ENCODE results near the gene BOC. TPM values are rescaled to one million over a fixed set of nuclear protein-coding genes. Genes with fewer than 3 reads are reported as not detected.

BOC gene
- total RNA-seq, 4 donors from 2014 or later = 3.7 to 7.4 (median 4.6) TPM

- H3K27ac ChIP-seq = no peak overlapping the region
- no peak for ATAC-seq
- in situ Hi-C loops (cut with MboI; ENCODE audit: low sequenced_read_pairs in 4 of 4) = no loop called here
Measured at GRCh38 chr3:113233497-113233896, 22.1 kb downstream of the BOC start.

GRCh38 chr3:113234028-113234427 is 22.7 kb downstream of the BOC start:
- ATAC-seq = no peak
- H3K9me3 ChIP-seq = no peaks in the 10 kb centered on the region
- H3K27ac ChIP-seq = peak overlapping the region in 1 of 4 donors; percentile 37
- H3K27me3 ChIP-seq = no peaks in the 10 kb centered on the region
- H3K4me3 ChIP-seq = no peak overlapping the region
- no peak for DNase-seq
- H3K36me3 ChIP-seq = no peaks in the 10 kb centered on the region
- intact Hi-C loops (cut with DNase I; ENCODE audit: low total_unique reads) (no loop called here), in situ Hi-C loops (cut with MboI; ENCODE audit: low sequenced_read_pairs in 4 of 4) (no loop called here)
- TF ChIP-seq POLR2A (IDR thresholded peaks at IDR 0.05) (no peak), CTCF (IDR thresholded peaks at IDR 0.05 in 4 of 5, conservative IDR thresholded peaks at IDR 0.05 in 1 of 5) (no peak)
- peaks cover 0 to 3% of the 10 kb centered on the region in 2 donors for H3K4me1 ChIP-seq

More at GRCh38 chr3:113233497-113233896, 22.1 kb downstream of the BOC start:
- intact Hi-C loops (cut with DNase I; ENCODE audit: low total_unique reads) = no loop called here
- H3K4me1 ChIP-seq = peaks cover 0 to 3% of the 10 kb centered on the region in 2 donors
- no peaks in the 10 kb centered on the region for H3K9me3 ChIP-seq
- TF ChIP-seq POLR2A (IDR thresholded peaks at IDR 0.05) (no peak), CTCF (IDR thresholded peaks at IDR 0.05 in 4 of 5, conservative IDR thresholded peaks at IDR 0.05 in 1 of 5) (no peak)
- H3K4me3 ChIP-seq = no peak overlapping the region
- no peaks in the 10 kb centered on the region for H3K27me3 ChIP-seq
- no peak for DNase-seq
- no peaks in the 10 kb centered on the region for H3K36me3 ChIP-seq

- no peak for TF ChIP-seq CTCF (IDR thresholded peaks at IDR 0.05 in 4 of 5, conservative IDR thresholded peaks at IDR 0.05 in 1 of 5)
- no peak for TF ChIP-seq POLR2A (IDR thresholded peaks at IDR 0.05)
- Histone ChIP-seq H3K4me1 (peaks cover 0 to 3% of the 10 kb centered on the region in 2 donors), H3K27me3 (no peaks in the 10 kb centered on the region), H3K9me3 (no peaks in the 10 kb centered on the region), H3K4me3 (no peak overlapping the region), H3K27ac (peak overlapping the region in 3 of 4 donors; percentile 5 to 37 (median 23)), H3K36me3 (no peaks in the 10 kb centered on the region)
- intact Hi-C loops (cut with DNase I; ENCODE audit: low total_unique reads) = no loop called here
- ATAC-seq (peak in 1 of 2 donors; percentile 39), DNase-seq (no peak)
- in situ Hi-C loops (cut with MboI; ENCODE audit: low sequenced_read_pairs in 4 of 4) = no loop called here
Measured at GRCh38 chr3:113234688-113235260, 23.4 kb downstream of the BOC start.

GRCh38 chr3:113238503-113238902 is 27.1 kb downstream of the BOC start:
- intact Hi-C loops (cut with DNase I; ENCODE audit: low total_unique reads) = no loop called here

More at GRCh38 chr3:113238503-113238902, 27.1 kb downstream of the BOC start:
- H3K4me3 ChIP-seq = no peak overlapping the region
- no peaks in the 10 kb centered on the region for H3K9me3 ChIP-seq
- no peak for ATAC-seq
- TF ChIP-seq CTCF (IDR thresholded peaks at IDR 0.05 in 4 of 5, conservative IDR thresholded peaks at IDR 0.05 in 1 of 5) (no peak), POLR2A (IDR thresholded peaks at IDR 0.05) (no peak)
- peaks cover 0 to 3% of the 10 kb centered on the region in 2 donors for H3K4me1 ChIP-seq
- no peak overlapping the region for H3K27ac ChIP-seq
- DNase-seq = no peak
- in situ Hi-C loops (cut with MboI; ENCODE audit: low sequenced_read_pairs in 4 of 4) = no loop called here
- no peaks in the 10 kb centered on the region for H3K27me3 ChIP-seq
- H3K36me3 ChIP-seq = no peaks in the 10 kb centered on the region
